HFF-Myc (cell line): ENCODE data around the gene TSNAXIP1.

Source experiments
- DNase-seq: peaks from one replicate; pipeline ENCODE4 v3.0.0-alpha.2; 2011; ENCODE audit warnings: low read depth; ENCODE audit errors: extremely low read depth
- H3K4me3 ChIP-seq: replicated peaks from 2 replicates; pipeline ENCODE4 v1.5.1; 2011; ENCODE audit warnings: low read depth, mild to moderate bottlenecking, control low read depth, low read length
- CTCF ChIP-seq: IDR thresholded peaks from 2 replicates; pipeline ENCODE4 v1.5.1; 2012; ENCODE audit warnings: mild to moderate bottlenecking, low read depth, low read length, control low read depth; ENCODE audit errors: missing control alignments

The TSNAXIP1 gene

GRCh38 chr16:67847064-67847861, 40.6 kb downstream of the TSNAXIP1 start, which contains the start of gene CENPT:
Gene CENPT (minus strand): TSS chr16:67847693. CDS start chr16:67833859, 13,834 bp downstream.
- DNase-seq = no peak
- no peak for TF ChIP-seq CTCF
- H3K4me3 ChIP-seq = peak within 1 kb of the TSS; percentile 99

GRCh38 chr16:67848118-67848517, 41.4 kb downstream of the TSNAXIP1 start:
- no peak for DNase-seq
- peak overlapping the region; percentile 99 for H3K4me3 ChIP-seq
- TF ChIP-seq CTCF = no peak

- H3K4me3 ChIP-seq = no peak overlapping the region
- no peak for TF ChIP-seq CTCF
- no peak for DNase-seq
Measured at GRCh38 chr16:67853670-67854069, 47.0 kb downstream of the TSNAXIP1 start.

GRCh38 chr16:67855789-67856188, 49.1 kb downstream of the TSNAXIP1 start:
- DNase-seq = no peak
- no peak for TF ChIP-seq CTCF
- no peak overlapping the region for H3K4me3 ChIP-seq

GRCh38 chr16:67856927-67857546, 50.3 kb downstream of the TSNAXIP1 start:
- TF ChIP-seq CTCF = no peak
- no peak for DNase-seq
- no peak overlapping the region for H3K4me3 ChIP-seq

- H3K4me3 ChIP-seq = no peak overlapping the region
- DNase-seq = peak; percentile 61
- TF ChIP-seq CTCF = no peak
Measured at GRCh38 chr16:67857547-67858233, 51.0 kb downstream of the TSNAXIP1 start.
